Stimulated activated CD8-positive, alpha-beta memory T cell treated with anti-CD3 and anti-CD28 coated beads, Interleukin-15, amount 100 ng/mL, for 4 hours (primary cell): ENCODE measurements around the gene ZBP1.

Source experiments
- DNase-seq, 2 donors: peaks; one replicate each; pipeline ENCODE4 v3.0.0-alpha.2; 2020; ENCODE audit warnings: low read depth in 2 of 2

Gene ZBP1

DNA sequence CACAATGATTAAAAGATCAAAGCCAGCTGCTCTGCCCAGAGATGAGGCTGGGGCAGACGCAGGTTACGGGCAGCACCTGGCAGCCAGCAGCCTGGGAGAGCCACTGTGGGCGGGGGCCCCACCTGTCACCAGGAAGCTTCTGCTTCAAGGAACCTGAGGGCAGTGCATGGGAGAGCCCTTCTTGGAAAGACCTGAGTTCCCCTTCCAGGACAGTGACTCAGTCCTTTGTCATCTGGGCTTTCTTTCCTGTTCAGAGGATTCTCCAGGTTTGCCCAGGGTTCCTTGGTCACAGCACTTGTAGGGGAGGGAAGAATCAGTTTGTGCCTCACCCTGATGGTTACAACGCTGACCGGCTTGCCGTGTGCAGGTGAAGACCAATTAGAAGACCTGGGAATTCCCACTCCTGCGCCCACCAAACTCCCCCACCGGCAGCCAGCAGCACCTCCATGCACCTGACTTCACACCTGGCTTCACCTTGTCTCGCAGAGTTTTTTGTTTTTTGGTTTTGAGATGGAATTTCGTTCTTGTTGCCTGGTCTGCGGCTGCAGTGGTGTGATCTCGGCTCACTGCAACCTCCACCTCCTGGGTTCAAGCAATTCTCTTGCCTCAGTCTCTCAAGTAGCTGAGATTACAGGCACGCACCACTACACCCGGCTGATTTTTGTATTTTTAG, 2.0 kb downstream of the ZBP1 start:
- DNase-seq: no peak

- DNase-seq: no peak
These were observed 3.0 kb downstream of the ZBP1 start for GRCh38 chr20:57617079-57617795.

DNA sequence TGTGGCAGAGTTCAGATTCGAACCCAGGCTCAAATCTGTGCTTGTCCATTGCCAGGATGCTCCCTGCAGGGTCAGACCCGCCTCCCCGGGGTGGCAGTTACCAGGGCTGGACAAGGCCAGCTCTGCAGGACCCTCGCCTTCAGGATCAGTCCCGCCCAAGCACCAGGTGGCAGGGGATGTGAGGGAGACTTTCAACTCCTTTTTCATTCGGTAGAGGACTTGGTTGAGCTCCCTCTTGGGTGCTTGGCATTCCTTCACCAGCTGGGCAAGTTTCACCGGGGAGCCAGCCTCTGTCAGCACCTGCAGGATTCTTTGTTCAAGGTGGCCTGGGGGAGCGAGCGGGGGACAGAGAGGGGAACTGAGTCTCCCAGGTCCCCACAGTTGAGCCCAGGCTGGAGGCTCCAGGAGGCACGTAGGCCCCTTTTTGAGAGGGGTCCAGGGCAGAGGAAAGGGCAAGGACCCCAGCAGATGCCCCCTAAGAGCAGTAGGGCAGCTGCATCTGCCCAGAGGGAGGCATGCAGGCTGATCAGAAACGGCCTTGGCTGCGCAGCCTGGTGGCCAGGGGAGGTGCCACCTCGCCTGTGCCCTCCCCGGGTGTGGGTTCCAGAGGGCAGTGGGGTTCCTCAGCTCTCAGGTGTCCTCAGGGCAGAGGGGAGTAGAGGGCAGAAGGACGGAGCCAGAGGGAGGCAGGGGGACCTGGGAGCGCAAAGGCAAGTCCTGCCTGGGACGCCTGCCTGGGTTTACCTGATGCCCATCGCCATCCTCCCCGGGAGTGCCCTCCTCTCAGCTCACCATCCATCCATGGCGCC, 3.9 kb downstream of the ZBP1 start:
- DNase-seq: no peak

DNA sequence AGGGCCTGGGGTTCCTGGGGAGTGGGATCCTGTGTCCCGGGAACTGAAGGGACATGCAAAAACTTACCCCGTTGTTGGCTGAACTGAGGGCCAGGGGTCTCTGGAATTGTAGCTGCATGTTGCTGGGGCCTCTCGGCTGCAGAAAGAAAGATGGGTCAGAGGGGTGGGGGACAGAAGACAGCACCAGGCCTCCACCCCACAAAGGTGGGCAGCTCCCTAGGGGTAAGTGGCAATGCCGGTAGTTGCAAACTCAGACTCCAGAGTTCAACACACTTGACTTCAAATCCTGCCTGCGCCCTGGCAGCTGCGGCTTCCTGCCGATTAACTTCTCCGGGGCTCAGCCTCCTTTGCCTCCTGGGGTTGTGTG, 4.8 kb downstream of the ZBP1 start:
- no peak for DNase-seq

- no peak for DNase-seq
These were observed 5.5 kb downstream of the ZBP1 start for GRCh38 chr20:57614490-57615444.

GRCh38 chr20:57613481-57613921, 6.7 kb downstream of the ZBP1 start:
- DNase-seq: no peak

DNA sequence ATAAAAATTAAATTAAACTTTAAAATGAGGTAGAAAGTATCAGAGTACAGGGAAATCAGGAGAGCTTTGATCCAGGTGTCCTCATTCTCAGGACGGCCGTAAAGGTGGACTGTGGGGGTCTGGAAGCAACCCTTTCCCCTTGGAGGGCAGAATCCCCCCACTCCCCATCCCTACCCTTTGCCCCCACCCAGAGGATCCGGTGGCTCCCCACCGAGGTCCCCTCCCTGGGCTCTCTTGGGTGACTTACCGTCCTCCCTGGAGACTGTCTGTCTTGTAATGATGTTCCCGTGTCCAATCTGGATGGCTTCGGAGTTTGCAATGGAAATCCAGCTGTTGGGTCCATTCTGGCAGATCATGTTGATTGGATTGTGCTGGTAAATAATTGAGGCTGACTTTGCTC, 7.3 kb downstream of the ZBP1 start:
- DNase-seq: no peak

GRCh38 chr20:57612436-57612835, 7.8 kb downstream of the ZBP1 start:
- no peak for DNase-seq

- no peak for DNase-seq
These were observed 8.5 kb downstream of the ZBP1 start for GRCh38 chr20:57611586-57612311.

GRCh38 chr20:57610261-57610952, 9.8 kb downstream of the ZBP1 start:
- no peak for DNase-seq

GRCh38 chr20:57609842-57610167, 10.4 kb downstream of the ZBP1 start:
- no peak for DNase-seq

DNA sequence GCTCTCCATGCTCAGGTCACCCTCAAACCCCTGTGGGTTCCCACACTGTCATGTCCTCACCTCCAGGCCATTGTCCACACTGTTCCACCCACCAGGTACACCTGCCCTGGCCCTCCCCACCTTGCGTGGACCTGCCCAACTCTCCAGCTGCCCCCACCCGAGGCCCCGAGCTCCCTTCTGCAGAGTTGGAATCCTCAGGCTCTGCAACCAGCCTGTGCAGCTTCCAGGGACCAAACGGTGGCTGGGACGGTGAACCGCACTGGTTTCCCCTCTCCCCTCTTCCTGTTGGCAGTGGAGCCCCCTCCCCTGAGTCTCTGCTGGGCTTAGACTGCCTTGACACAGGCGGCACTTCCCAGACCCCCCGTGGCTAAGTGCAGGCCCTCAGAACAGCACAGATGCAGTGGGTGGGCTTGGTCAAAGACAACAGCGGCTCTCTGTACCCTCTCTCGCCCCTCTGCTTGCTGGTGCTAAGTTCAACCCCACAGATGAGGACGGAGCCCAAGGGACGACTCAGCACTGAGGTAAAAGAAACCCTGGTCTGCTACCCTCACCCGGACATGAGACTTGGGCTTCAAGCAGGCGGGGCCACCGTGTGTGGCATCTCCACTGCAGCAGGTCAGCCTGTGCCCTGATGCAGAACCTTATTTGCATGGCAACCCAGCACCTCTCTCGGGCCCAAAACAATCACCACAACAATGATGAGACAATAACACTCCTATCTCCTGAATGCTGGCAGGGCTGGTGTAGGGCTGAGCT, 11.0 kb downstream of the ZBP1 start:
- no peak for DNase-seq

- DNase-seq: no peak
These were observed 11.7 kb downstream of the ZBP1 start for GRCh38 chr20:57608516-57608915.

DNA sequence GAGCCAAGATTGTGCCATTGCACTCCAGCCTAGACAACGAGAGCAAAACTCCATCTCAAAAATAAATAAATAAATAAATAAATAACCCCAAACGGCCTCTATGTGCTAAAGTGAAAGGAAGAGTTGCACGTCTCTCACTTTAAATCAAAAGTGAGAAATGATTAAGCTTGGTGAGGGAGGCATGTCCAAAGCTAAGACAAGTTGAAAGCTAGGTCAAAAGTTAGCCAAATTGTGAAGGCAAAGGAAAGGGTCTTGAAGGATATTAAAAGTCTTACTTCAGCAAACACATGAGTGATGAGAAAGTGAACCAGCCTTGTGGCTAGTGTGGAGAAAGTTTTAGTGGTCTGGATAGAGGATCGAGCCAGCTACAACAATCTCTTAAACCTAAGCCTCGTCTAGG, 14.3 kb downstream of the ZBP1 start:
- DNase-seq: no peak

DNA sequence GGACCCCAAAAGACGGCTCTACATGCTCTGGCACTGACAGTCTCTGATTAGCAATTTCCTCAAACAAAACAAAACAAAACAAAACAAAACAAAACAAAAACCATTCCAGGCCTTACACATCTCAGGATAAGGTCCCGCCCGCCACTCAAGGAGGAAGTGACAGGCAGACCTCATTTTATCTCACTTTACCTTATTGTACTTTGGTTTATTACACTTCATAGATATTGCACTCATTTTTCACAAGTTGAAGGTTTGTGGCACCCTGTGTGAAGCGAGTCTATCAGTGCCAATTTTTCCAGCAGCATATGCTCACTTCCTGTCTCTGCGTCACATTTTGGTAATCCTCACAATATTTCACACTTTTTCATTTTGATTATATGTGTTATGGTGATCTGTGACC, 15.2 kb downstream of the ZBP1 start:
- no peak for DNase-seq

GRCh38 chr20:57603120-57603519, 17.1 kb downstream of the ZBP1 start:
- DNase-seq: no peak

GRCh38 chr20:57601737-57602136, 18.5 kb downstream of the ZBP1 start:
- DNase-seq: no peak

DNA sequence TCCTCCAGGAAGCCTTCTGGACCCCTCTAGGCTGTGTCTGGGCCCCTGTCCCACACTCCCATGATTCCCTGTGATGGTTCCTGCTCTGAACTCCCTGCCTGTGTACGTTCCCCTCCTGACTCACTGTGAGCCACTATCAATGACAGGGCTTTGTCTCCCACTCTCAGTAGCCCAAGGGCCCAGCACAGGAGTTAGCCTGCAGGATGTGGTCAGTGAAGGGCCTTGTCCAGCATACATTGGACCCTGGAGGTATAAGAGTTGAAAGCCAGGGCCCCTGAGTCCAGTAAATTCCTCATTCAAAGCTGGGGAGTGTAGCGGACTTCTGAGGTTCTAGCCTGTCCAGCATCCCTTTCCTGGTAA, 19.0 kb downstream of the ZBP1 start:
- DNase-seq: no peak

GRCh38 chr20:57600320-57601210, 19.7 kb downstream of the ZBP1 start:
- no peak for DNase-seq
